ENCODE measurements around the gene SIRPD.

Gene SIRPD

DNA sequence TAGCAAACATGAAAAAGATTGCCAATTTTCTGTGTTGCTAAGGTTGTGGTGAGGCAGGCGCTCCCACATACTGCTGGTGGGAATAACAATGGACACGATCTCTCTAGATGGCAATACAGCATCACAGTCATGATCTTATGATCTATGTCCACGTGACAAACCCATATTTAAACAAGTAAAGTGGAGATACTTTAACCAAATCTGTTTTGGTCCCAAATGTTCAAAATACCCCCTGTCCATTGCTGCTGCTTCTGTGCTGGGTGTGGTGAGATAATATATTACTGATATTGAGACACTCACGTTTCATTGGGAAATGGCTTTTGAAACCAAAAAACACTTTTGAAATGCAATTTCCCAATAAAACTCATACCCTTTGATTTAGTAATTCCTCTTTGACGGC, 23.0 kb downstream of the SIRPD start:
- peaks cover 40% of the 10 kb centered on the region for H3K4me1 ChIP-seq (ENCODE audit: low read length)
- H3K36me3 ChIP-seq (replicated peaks; ENCODE audit: low read depth, low read length): no peaks in the 10 kb centered on the region
- no peak for TF ChIP-seq CTCF (IDR thresholded peaks at IDR 0.05; ENCODE audit: low read depth, low read length)
- TF ChIP-seq EZH2phosphoT487 (IDR thresholded peaks at IDR 0.05; ENCODE audit: low read depth): no peak
- no peaks in the 10 kb centered on the region for H4K20me1 ChIP-seq (ENCODE audit: insufficient read depth, low read length)
- no peak overlapping the region for H3K4me2 ChIP-seq (ENCODE audit: low read length)
- H3K27ac ChIP-seq (ENCODE audit: low read length): no peak overlapping the region
- H3K27me3 ChIP-seq (ENCODE audit: low read depth, low read length): no peaks in the 10 kb centered on the region
- H3K9me3 ChIP-seq (ENCODE audit: insufficient read depth, low read length): no peaks in the 10 kb centered on the region
- no peak overlapping the region for H2AFZ ChIP-seq (ENCODE audit: low read depth, low read length)
- no peaks in the 10 kb centered on the region for H3K79me2 ChIP-seq (ENCODE audit: low read length)
- H3K4me3 ChIP-seq (ENCODE audit: low read length): no peak overlapping the region
- H3K9ac ChIP-seq (ENCODE audit: low read length): no peak overlapping the region

DNA sequence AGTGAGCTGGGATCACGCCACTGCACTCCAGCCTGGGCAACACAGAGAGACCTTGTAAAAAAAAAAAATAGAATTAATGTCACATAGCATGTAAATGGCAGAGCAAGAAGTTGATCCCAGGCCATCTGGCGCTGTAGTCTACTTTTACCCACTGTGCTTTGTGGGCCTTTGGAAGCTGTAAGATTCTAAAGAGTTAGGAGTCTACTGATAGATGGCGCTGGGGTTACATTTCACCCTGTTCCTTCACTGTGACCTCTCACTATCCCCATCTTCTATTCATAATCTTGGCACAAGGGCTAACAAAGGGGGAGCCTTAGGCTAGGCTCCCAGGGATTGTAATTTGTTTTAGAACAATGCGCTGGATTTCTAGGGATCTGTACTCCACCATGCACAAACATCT, 24.4 kb downstream of the SIRPD start:
- Histone ChIP-seq H3K4me3 (ENCODE audit: low read length) (no peak overlapping the region), H3K9ac (ENCODE audit: low read length) (no peak overlapping the region), H3K79me2 (ENCODE audit: low read length) (no peaks in the 10 kb centered on the region), H3K27ac (ENCODE audit: low read length) (no peak overlapping the region), H3K36me3 (replicated peaks; ENCODE audit: low read depth, low read length) (no peaks in the 10 kb centered on the region), H3K9me3 (ENCODE audit: insufficient read depth, low read length) (no peaks in the 10 kb centered on the region), H2AFZ (ENCODE audit: low read depth, low read length) (no peak overlapping the region), H3K4me2 (ENCODE audit: low read length) (no peak overlapping the region), H3K4me1 (ENCODE audit: low read length) (peaks cover 31% of the 10 kb centered on the region), H4K20me1 (ENCODE audit: insufficient read depth, low read length) (no peaks in the 10 kb centered on the region), H3K27me3 (ENCODE audit: low read depth, low read length) (no peaks in the 10 kb centered on the region)
- TF ChIP-seq CTCF (IDR thresholded peaks at IDR 0.05; ENCODE audit: low read depth, low read length): peak; percentile 76
- TF ChIP-seq EZH2phosphoT487 (IDR thresholded peaks at IDR 0.05; ENCODE audit: low read depth): no peak

- H3K79me2 ChIP-seq (ENCODE audit: low read length): no peaks in the 10 kb centered on the region
- no peaks in the 10 kb centered on the region for H3K9me3 ChIP-seq (ENCODE audit: insufficient read depth, low read length)
- no peak overlapping the region for H3K9ac ChIP-seq (ENCODE audit: low read length)
- H3K27me3 ChIP-seq (ENCODE audit: low read depth, low read length): no peaks in the 10 kb centered on the region
- no peaks in the 10 kb centered on the region for H3K36me3 ChIP-seq (replicated peaks; ENCODE audit: low read depth, low read length)
- TF ChIP-seq CTCF (IDR thresholded peaks at IDR 0.05; ENCODE audit: low read depth, low read length) (no peak), EZH2phosphoT487 (IDR thresholded peaks at IDR 0.05; ENCODE audit: low read depth) (no peak)
- H2AFZ ChIP-seq (ENCODE audit: low read depth, low read length): no peak overlapping the region
- peaks cover 13% of the 10 kb centered on the region for H3K4me1 ChIP-seq (ENCODE audit: low read length)
- no peak overlapping the region for H3K4me2 ChIP-seq (ENCODE audit: low read length)
- no peak overlapping the region for H3K27ac ChIP-seq (ENCODE audit: low read length)
- H3K4me3 ChIP-seq (ENCODE audit: low read length): no peak overlapping the region
- no peaks in the 10 kb centered on the region for H4K20me1 ChIP-seq (ENCODE audit: insufficient read depth, low read length)
Measured at GRCh38 chr20:1528811-1529210, 28.7 kb downstream of the SIRPD start.

DNA sequence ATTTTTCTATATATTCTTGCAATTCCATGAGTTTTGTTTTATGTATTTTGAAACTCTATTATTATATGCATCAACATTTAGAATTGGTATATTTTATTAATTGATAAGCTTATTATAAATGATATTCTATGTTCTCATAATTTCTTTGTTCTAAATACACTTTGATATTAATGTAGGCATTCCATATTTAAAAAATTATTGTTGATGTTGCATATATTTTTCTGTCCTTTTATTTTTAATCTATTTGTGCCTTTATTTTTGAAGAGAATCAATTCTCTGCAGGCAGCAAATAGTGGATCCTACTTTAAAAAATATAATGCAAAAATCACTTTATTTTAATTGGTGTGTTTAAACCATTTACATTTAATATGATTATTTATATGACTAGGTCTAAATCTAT, 29.6 kb downstream of the SIRPD start:
- TF ChIP-seq EZH2phosphoT487 (IDR thresholded peaks at IDR 0.05; ENCODE audit: low read depth): no peak
- TF ChIP-seq CTCF (IDR thresholded peaks at IDR 0.05; ENCODE audit: low read depth, low read length): no peak
- Histone ChIP-seq H3K9ac (ENCODE audit: low read length) (no peak overlapping the region), H3K4me2 (ENCODE audit: low read length) (no peak overlapping the region), H2AFZ (ENCODE audit: low read depth, low read length) (no peak overlapping the region), H3K36me3 (replicated peaks; ENCODE audit: low read depth, low read length) (no peaks in the 10 kb centered on the region), H3K27me3 (ENCODE audit: low read depth, low read length) (no peaks in the 10 kb centered on the region), H3K9me3 (ENCODE audit: insufficient read depth, low read length) (no peaks in the 10 kb centered on the region), H3K27ac (ENCODE audit: low read length) (no peak overlapping the region), H4K20me1 (ENCODE audit: insufficient read depth, low read length) (no peaks in the 10 kb centered on the region), H3K4me3 (ENCODE audit: low read length) (no peak overlapping the region), H3K79me2 (ENCODE audit: low read length) (no peaks in the 10 kb centered on the region), H3K4me1 (ENCODE audit: low read length) (peaks cover 17% of the 10 kb centered on the region)
